ENCODE results near the gene TUSC2. TPM values are rescaled to one million over a fixed set of nuclear protein-coding genes. Genes with fewer than 3 reads are reported as not detected.

Gene TUSC2
- total and polyA plus RNA-seq, 10 of the 15 experiments (the other 5 are each of a cell fraction or from before 2014, with no cell fraction given): 4.0 to 73.8 (median 34.3) TPM

DNA sequence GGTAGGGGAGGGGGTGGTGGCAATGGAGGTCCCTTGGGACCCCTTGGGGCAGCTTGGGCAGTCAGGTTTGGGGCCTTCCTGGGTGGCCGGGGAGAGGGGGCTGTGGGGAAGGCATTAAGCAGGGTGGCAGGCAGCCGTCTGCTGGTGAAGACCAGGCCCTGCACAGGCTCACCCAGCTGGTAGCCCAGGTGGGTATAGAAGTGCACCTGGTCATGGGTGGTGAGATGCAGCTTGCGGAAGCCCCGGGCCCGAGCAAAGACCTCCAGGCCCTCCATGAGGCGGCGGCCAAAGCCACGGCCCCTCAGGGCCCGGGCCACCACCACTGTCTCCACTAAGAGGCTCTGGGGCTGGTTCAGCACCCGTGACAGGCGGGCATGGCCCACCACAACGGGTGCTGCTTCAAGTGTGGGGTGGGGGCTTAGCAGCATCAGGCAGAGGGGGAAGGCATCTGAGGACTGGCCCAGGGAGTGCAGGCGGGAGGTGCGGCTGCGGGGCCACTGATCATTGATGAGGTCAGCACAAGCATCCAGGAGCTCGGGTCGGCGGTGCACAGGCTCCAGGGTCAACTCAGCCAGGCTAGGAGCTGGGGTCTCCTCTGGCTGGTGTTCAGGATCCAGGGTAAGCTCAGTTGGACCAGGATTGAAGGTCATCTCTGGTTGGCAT, 31.2 kb downstream of the TUSC2 start:
- H3K79me2 ChIP-seq (ENCODE audit: control insufficient read depth, insufficient read depth, low read length): peaks cover 5% of the 10 kb centered on the region
- no peaks in the 10 kb centered on the region for H3K36me3 ChIP-seq (ENCODE audit: control insufficient read depth in 2 of 2, insufficient read depth in 2 of 2, low read length in 1 of 2)
- no peak for FAIRE-seq
- no peaks in the 10 kb centered on the region for H3K27me3 ChIP-seq (replicated peaks in 1 of 2; ENCODE audit: control insufficient read depth in 2 of 2, insufficient read depth in 2 of 2, low read length in 1 of 2)
- H3K27ac ChIP-seq (ENCODE audit: control insufficient read depth, insufficient read depth): no peak overlapping the region
- intact Hi-C loops (cut with micrococcal nuclease; ENCODE audit: unreplicated experiment): loop anchor here (5.0 kb wide), 1 partner anchor 40 kb away; no protein-coding TSS in a partner anchor
- H2AFZ ChIP-seq (ENCODE audit: control insufficient read depth, low read depth, low read length): no peak overlapping the region
- 82% methylated on average over 18 of the region's 18 CpGs for whole genome bisulfite sequencing (ENCODE audit: insufficient coverage, insufficient replicate concordance, low lambda C conversion rate, missing lambda C conversion rate)
- H3K9me3 ChIP-seq (replicated peaks; ENCODE audit: control insufficient read depth, insufficient read depth, low read length): no peaks in the 10 kb centered on the region
- ChIA-PET POLR2A (no interaction called here), CTCF (interaction anchor here (3.2 to 3.5 kb wide), 2 partner anchors 28 to 37 kb away, joined by 10 to 22 read pairs; no protein-coding TSS in a partner anchor), RAD21 (ENCODE audit: unreplicated experiment) (interaction anchor here (0.9 to 1.2 kb wide), 2 partner anchors 35 to 40 kb away, joined by 3 read pairs; no protein-coding TSS in a partner anchor), SMC1A (ENCODE audit: uncharacterized antibody, unreplicated experiment) (no interaction called here)
- no peak overlapping the region for H3K4me3 ChIP-seq
- no peak for ATAC-seq
- no peaks in the 10 kb centered on the region for H4K20me1 ChIP-seq (ENCODE audit: control insufficient read depth, insufficient read depth)
- BruUV-seq (replicated peaks): no TSS peak
- peaks cover 4% of the 10 kb centered on the region for H3K4me1 ChIP-seq (ENCODE audit: control insufficient read depth, insufficient read depth, low read length)
- H3K4me2 ChIP-seq (ENCODE audit: control insufficient read depth, insufficient read depth): no peak overlapping the region
- no peak for DNase-seq (ENCODE audit: low read depth, low spot score)
- in situ Hi-C loops (cut with MboI): no loop called here
- H3K9ac ChIP-seq (ENCODE audit: control insufficient read depth, insufficient read depth, low read length): no peak overlapping the region
- TF ChIP-seq JUNB (IDR thresholded peaks at IDR 0.05) (no peak), HDAC6 (IDR thresholded peaks at IDR 0.05; ENCODE audit: unreplicated experiment) (no peak), SUZ12 (IDR thresholded peaks at IDR 0.05; ENCODE audit: unreplicated experiment) (no peak), MYC (IDR thresholded peaks at IDR 0.05; ENCODE audit: insufficient read depth, insufficient read length, insufficient replicate concordance, low read length, severe bottlenecking) (no peak), NR2C2 (IDR thresholded peaks at IDR 0.05; ENCODE audit: borderline replicate concordance, control insufficient read depth, insufficient read length, low read depth) (no peak), CREM (IDR thresholded peaks at IDR 0.05; ENCODE audit: low read depth) (no peak), MYB (IDR thresholded peaks at IDR 0.05; ENCODE audit: borderline replicate concordance, low read depth, low read length) (no peak), TCF3 (IDR thresholded peaks at IDR 0.05; ENCODE audit: borderline replicate concordance, insufficient read depth, low read depth, low read length) (no peak), ZNF687 (IDR thresholded peaks at IDR 0.05) (no peak)
- TF ChIP-seq, protein P1, sequence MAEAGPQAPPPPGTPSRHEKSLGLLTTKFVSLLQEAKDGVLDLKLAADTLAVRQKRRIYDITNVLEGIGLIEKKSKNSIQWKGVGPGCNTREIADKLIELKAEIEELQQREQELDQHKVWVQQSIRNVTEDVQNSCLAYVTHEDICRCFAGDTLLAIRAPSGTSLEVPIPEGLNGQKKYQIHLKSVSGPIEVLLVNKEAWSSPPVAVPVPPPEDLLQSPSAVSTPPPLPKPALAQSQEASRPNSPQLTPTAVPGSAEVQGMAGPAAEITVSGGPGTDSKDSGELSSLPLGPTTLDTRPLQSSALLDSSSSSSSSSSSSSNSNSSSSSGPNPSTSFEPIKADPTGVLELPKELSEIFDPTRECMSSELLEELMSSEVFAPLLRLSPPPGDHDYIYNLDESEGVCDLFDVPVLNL (IDR thresholded peaks at IDR 0.05; ENCODE audit: low read depth, low read length): no peak
- TF ChIP-seq, protein P2, sequence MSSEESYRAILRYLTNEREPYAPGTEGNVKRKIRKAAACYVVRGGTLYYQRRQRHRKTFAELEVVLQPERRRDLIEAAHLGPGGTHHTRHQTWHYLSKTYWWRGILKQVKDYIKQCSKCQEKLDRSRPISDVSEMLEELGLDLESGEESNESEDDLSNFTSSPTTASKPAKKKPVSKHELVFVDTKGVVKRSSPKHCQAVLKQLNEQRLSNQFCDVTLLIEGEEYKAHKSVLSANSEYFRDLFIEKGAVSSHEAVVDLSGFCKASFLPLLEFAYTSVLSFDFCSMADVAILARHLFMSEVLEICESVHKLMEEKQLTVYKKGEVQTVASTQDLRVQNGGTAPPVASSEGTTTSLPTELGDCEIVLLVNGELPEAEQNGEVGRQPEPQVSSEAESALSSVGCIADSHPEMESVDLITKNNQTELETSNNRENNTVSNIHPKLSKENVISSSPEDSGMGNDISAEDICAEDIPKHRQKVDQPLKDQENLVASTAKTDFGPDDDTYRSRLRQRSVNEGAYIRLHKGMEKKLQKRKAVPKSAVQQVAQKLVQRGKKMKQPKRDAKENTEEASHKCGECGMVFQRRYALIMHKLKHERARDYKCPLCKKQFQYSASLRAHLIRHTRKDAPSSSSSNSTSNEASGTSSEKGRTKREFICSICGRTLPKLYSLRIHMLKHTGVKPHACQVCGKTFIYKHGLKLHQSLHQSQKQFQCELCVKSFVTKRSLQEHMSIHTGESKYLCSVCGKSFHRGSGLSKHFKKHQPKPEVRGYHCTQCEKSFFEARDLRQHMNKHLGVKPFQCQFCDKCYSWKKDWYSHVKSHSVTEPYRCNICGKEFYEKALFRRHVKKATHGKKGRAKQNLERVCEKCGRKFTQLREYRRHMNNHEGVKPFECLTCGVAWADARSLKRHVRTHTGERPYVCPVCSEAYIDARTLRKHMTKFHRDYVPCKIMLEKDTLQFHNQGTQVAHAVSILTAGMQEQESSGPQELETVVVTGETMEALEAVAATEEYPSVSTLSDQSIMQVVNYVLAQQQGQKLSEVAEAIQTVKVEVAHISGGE (CRISPR knock-in tag; IDR thresholded peaks at IDR 0.05): no peak
